Endothelial cell (in vitro differentiated cells): ENCODE measurements around the gene MT1H. TPM values are rescaled to one million over a fixed set of nuclear protein-coding genes. Genes with fewer than 3 reads are reported as not detected.
A peak's percentile ranks its signal among the peaks of the same experiment; 100 is the strongest.

ENCODE experiments used
- DNase-seq: peaks from one replicate; pipeline ENCODE4 v3.0.0; 2021; ENCODE audit warnings: low spot score
- H3K27ac Mint-ChIP-seq: one replicate; pipeline ENCODE4 v1.8.0; 2021; ENCODE audit warnings: mixed read lengths, inconsistent platforms; ENCODE audit not compliant: unreplicated experiment
- H3K27me3 Mint-ChIP-seq: one replicate; pipeline ENCODE4 v1.8.0; 2021; ENCODE audit warnings: mild to moderate bottlenecking, moderate library complexity, mixed read lengths, inconsistent platforms; ENCODE audit not compliant: unreplicated experiment
- H3K36me3 Mint-ChIP-seq: one replicate; pipeline ENCODE4 v1.8.0; 2021; ENCODE audit warnings: mild to moderate bottlenecking, low read depth, mixed read lengths, inconsistent platforms; ENCODE audit not compliant: unreplicated experiment
- H3K4me1 Mint-ChIP-seq: one replicate; pipeline ENCODE4 v1.8.0; 2021; ENCODE audit warnings: mild to moderate bottlenecking, mixed read lengths, inconsistent platforms; ENCODE audit not compliant: unreplicated experiment
- H3K4me3 Mint-ChIP-seq: one replicate; pipeline ENCODE4 v1.8.0; 2021; ENCODE audit warnings: mild to moderate bottlenecking, mixed read lengths, inconsistent platforms; ENCODE audit not compliant: unreplicated experiment
- H3K9me3 Mint-ChIP-seq: one replicate; pipeline ENCODE4 v1.8.0; 2021; ENCODE audit warnings: mixed read lengths, inconsistent platforms; ENCODE audit not compliant: unreplicated experiment
- total RNA-seq: library from RNA; stranded (reverse); fragmentation: NEBNext Ultra II Directional; extraction: Animal tissue kit (Norgen Biotek cat#: 25700); gene quantifications from one replicate; pipeline ENCODE4 v1.2.1, GENCODE V29; 2021; ENCODE audit not compliant: unreplicated experiment
- TF ChIP-seq, protein P1 (sequence below): fragments of 200-600 bp; sonication (generic); IDR thresholded peaks from one replicate; pipeline ENCODE4 v1.5.0; 2021; ENCODE audit warnings: antibody characterized with exemption; ENCODE audit not compliant: unreplicated experiment

MT1H gene
- total RNA-seq, 1 donor from 2014 or later, result not detected

DNA sequence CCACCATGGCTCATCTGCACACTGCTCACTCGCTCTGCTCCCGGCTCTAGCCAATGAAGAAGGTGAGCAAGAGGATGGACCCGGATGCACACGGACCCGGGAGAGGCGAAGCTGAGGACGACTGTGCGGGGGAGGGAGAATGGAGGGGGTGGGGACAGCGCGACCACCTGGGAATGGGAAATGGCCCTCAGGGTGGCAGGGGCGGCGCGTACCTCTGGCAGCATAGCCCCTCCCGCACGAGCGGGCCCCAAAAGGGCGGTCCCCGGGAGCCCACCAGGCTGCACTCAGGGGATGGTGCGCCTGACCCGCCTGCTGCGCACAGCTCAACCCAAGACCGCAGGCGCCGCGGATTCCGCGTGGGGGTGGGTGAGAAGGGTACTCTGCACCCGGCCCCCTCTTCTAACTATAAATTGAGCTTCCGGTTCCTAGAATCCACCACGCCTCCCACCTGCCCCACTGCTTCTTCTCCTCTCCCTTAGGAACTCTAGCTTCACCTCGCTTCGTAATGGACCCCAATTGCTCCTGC lies 6.1 kb downstream of the MT1H start:
- H3K27me3 Mint-ChIP-seq, result peaks cover 24% of the 10 kb centered on the region
- peaks cover 4% of the 10 kb centered on the region for H3K4me1 Mint-ChIP-seq
- no peak overlapping the region for H3K4me3 Mint-ChIP-seq
- H3K36me3 Mint-ChIP-seq, result no peaks in the 10 kb centered on the region
- no peaks in the 10 kb centered on the region for H3K9me3 Mint-ChIP-seq
- DNase-seq, result no peak
- H3K27ac Mint-ChIP-seq, result no peak overlapping the region
- TF ChIP-seq, protein P1, sequence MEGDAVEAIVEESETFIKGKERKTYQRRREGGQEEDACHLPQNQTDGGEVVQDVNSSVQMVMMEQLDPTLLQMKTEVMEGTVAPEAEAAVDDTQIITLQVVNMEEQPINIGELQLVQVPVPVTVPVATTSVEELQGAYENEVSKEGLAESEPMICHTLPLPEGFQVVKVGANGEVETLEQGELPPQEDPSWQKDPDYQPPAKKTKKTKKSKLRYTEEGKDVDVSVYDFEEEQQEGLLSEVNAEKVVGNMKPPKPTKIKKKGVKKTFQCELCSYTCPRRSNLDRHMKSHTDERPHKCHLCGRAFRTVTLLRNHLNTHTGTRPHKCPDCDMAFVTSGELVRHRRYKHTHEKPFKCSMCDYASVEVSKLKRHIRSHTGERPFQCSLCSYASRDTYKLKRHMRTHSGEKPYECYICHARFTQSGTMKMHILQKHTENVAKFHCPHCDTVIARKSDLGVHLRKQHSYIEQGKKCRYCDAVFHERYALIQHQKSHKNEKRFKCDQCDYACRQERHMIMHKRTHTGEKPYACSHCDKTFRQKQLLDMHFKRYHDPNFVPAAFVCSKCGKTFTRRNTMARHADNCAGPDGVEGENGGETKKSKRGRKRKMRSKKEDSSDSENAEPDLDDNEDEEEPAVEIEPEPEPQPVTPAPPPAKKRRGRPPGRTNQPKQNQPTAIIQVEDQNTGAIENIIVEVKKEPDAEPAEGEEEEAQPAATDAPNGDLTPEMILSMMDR, result no peak

GRCh38 chr16:56677474-56677873 lies 7.9 kb downstream of the MT1H start:
- TF ChIP-seq, protein P1, result no peak
- Mint-ChIP-seq H3K27me3 (peaks cover 27% of the 10 kb centered on the region), H3K4me1 (peaks cover 9% of the 10 kb centered on the region), H3K4me3 (no peak overlapping the region), H3K9me3 (no peaks in the 10 kb centered on the region), H3K36me3 (peaks cover 6% of the 10 kb centered on the region), H3K27ac (no peak overlapping the region)
- no peak for DNase-seq

DNA sequence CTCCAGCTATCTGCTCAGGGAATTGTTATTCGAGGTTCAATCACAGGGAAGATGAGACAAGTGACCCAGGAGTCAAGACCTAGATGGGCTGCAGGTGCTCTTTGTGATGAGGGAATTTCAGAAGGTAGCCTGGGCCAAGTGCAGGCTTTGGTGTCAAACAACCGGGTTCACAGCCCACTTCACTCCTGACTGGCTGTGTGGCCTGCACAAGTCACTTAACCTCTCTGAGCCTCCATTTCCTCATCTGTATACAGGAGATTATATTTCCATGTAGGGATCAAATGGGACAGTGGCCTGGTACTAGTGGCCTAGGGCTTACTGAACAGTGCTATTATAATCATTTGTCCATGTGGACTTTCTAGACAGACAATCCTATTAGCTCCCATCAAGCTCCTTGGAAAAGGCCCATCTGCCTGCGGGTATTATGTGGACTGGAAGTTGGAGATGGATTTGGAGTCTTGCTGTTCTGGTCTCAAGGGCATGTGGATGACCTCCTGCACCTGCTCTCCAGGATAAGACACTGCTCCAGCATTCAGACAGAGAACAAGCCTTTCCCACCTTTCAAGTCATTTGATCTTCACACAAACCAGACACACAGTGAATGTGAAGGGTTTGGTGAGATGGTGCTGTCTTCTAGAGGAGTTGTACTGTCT lies 9.6 kb downstream of the MT1H start:
- no peak for DNase-seq
- H3K27ac Mint-ChIP-seq, result no peak overlapping the region
- peaks cover 9% of the 10 kb centered on the region for H3K4me1 Mint-ChIP-seq
- no peaks in the 10 kb centered on the region for H3K9me3 Mint-ChIP-seq
- H3K27me3 Mint-ChIP-seq, result peaks cover 24% of the 10 kb centered on the region
- TF ChIP-seq, protein P1, result no peak
- H3K4me3 Mint-ChIP-seq, result no peak overlapping the region
- H3K36me3 Mint-ChIP-seq, result peaks cover 6% of the 10 kb centered on the region

DNA sequence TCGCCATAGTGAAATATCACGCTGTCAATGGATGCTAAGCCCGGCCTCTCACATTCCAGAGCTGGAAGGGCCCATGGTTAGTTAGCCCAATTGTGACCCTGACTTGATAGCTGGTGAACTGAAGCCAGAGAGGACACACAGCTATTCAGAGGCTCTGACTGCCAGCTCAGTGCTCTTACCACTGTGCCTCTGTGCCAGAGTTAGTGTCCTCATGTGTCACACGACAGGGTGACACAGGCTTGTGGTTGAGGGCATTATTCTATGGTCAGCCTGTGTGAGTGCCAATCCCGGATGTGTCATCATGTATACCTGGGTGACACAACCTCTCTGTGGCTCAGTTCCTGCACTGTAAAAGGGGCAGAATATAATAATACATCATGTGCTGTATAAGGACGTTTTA lies 10.2 kb downstream of the MT1H start:
- H3K27ac Mint-ChIP-seq, result no peak overlapping the region
- TF ChIP-seq, protein P1, result no peak
- no peak for DNase-seq
- peaks cover 9% of the 10 kb centered on the region for H3K4me1 Mint-ChIP-seq
- H3K27me3 Mint-ChIP-seq, result peaks cover 20% of the 10 kb centered on the region
- H3K9me3 Mint-ChIP-seq, result no peaks in the 10 kb centered on the region
- H3K4me3 Mint-ChIP-seq, result no peak overlapping the region
- peaks cover 6% of the 10 kb centered on the region for H3K36me3 Mint-ChIP-seq

DNA sequence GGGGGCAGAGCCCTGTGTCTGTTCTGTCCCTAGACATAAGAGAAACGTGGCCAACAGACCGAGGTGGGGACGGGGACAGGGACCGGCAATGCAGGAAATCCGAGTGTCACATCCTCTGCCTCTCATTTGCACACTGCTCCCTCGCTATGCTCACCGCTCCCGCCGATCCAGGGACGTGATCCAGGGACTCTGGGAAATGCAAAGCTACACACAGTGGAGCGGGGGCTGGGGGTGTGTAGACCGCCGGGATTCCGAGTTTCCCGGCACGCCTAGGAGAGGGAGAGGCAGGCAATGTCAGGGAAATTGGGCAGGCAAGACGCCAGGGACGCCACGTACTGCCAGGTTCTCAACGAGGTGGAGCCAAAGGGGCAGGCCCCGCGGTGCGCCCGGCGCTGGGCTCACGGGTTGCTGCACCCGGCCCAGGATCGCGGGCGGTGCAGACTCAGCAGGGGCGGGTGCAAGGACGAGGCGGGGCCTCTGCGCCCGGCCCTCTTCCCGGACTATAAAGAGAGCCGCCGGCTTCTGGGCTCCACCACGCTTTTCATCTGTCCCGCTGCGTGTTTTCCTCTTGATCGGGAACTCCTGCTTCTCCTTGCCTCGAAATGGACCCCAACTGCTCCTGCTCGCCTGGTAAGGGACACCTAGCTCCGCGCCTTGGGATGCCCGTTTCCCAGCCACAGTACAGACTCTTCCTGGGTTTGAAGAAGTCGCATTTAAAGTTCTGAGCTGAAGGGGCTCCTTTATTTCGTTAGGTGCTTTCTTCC lies 12.5 kb downstream of the MT1H start, which contains the start of gene MT1X:
Gene MT1X, plus strand, starts transcription at position 532 of the 764 bp plus-strand sequence. Its CDS starts 71 bp downstream, at position 603.
- DNase-seq, result peak; percentile 42
- Mint-ChIP-seq H3K36me3 (peaks cover 9% of the 10 kb centered on the region), H3K4me1 (peaks cover 5% of the 10 kb centered on the region), H3K4me3 (peak within 1 kb of the TSS; percentile 87), H3K9me3 (no peaks in the 10 kb centered on the region), H3K27me3 (peaks cover 15% of the 10 kb centered on the region), H3K27ac (no peak within 1 kb of the TSS)
- TF ChIP-seq, protein P1, result no peak
